Measurements from ENCODE around the gene COG1.
"Not testable (repeated sequence)": the region's sequence is repeated elsewhere in the genome, so short reads cannot be mapped to it uniquely, and the experiment has no call there.

Gene COG1

DNA sequence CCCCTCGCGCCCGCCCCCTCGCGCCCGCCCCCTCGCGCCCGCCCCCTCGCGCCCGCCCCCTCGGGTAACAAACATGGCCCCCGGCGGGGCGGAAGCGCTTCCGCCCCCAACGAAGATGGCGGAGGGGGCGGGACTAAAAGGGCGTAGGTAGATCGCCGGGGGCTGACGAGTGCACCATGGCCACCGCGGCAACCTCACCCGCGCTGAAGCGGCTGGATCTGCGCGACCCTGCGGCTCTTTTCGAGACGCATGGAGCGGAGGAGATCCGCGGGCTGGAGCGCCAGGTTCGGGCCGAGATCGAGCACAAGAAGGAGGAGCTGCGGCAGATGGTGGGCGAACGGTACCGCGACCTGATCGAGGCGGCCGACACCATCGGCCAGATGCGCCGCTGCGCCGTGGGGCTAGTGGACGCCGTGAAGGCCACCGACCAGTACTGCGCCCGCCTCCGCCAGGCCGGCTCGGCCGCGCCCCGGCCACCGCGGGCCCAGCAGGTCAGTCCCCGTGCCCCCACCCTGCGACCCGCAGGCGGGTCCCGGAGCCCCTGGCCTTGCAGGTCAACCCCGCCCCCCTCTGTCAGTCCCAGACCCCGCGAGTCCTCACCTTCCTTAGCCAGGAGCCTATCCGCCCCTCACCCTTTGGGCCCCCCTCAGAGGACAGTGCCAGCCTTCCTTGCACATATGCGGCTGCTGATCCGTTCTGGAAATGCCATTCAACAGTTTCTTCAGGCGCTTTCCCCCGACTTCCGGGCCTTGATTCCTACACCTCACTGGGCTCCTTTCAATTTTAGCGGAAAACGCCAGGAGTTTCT is at the start of gene COG1:
TSS of gene COG1 (plus strand) at position 162 of the 808 bp plus-strand sequence. CDS start at position 177, 15 bp downstream.
- peak; percentile 73 to 78 for DNase-seq (ENCODE audit: low read depth in 2 of 2)

DNA sequence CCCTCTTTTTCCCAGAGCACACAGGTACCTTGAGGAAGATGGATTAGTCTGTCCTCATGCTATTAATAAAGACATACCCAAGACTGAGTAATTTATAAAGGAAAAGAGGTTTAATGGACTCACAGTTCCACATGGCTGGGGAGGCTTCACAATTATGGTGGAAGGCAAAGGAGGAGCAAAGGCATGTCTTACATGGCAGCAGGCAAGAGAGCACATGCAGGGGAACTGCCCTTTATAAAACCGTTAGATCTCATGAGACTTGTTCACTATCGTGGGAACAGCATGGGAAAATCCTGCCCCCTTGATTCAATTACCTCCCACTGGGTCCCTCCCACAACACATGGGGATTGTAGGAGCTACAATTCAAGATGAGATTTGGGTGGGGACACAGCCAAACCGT is 48.6 kb upstream of the COG1 start:
- DNase-seq (ENCODE audit: low read depth in 2 of 2) = not testable (repeated sequence)

DNA sequence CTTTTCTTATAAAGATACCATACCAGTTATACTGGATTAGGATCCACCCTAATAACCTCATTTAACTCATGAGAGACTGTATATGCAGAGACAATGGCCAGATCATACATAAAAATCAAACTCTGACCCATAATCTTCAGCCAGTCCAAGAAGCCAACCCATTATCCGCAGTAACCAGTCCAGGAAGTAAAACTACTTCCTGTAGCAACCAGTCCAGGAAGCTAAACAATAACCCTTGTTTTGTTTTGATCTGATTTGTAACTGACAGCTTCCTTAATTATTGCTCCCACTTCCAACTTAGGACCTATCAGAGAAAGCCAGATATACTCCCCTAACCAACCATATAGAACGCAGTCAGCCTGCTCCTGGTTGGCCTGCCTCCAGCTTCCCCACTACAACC is 47.2 kb upstream of the COG1 start:
- DNase-seq (ENCODE audit: low read depth in 2 of 2) = no peak

DNA sequence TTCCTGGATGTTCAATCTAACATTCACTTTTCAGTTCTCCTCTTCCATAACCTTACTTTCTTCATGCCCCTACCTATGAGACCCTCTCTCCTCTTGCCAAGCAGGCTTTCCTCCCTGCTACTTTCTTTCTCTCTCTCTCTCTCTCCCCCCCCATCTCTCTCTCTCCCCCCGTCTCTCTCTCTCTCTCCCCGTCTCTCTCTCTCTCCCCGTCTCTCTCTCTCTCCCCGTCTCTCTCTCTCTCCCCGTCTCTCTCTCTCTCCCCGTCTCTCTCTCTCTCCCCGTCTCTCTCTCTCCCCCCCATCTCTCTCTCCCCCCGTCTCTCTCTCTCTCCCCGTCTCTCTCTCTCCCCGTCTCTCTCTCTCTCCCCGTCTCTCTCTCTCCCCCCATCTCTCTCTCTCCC is 45.1 kb upstream of the COG1 start:
- DNase-seq (ENCODE audit: low read depth in 2 of 2) = not testable (repeated sequence)

- no peak for DNase-seq (ENCODE audit: low read depth in 2 of 2)
Observed at GRCh38 chr17:73148540-73149334, 44.1 kb upstream of the COG1 start.

DNA sequence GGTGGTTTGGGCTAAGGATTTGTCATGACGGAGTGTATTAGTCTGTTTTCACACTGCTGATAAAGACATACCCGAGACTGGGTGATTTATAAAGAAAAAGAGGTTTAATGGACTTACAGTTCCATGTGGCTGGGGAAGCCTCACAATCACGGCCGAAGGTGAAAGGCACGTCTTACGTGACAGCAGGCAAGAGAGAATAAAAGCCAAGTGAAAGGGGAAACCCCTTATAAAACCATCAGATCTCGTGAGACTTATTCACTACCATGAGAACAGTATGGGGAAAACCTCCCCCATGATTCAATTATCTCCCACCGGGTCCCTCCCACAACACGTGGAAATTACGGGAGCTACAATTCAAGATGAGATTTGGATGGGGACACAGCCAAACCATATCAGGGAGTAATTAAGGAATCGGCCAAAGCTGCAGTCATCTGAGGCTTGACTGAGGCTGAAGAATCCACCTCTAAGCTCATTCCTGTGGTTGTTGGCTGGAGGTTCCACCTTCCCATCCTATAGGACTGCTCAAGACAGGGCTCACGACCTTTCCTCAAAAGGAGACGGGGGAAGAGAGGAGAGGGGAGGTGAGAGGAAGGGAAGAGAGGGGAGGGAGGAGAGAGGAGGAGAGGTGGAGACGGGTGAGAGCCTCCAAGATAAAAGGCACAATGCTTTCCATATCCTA is 42.1 kb upstream of the COG1 start:
- not testable (repeated sequence) for DNase-seq (ENCODE audit: low read depth in 2 of 2)

DNA sequence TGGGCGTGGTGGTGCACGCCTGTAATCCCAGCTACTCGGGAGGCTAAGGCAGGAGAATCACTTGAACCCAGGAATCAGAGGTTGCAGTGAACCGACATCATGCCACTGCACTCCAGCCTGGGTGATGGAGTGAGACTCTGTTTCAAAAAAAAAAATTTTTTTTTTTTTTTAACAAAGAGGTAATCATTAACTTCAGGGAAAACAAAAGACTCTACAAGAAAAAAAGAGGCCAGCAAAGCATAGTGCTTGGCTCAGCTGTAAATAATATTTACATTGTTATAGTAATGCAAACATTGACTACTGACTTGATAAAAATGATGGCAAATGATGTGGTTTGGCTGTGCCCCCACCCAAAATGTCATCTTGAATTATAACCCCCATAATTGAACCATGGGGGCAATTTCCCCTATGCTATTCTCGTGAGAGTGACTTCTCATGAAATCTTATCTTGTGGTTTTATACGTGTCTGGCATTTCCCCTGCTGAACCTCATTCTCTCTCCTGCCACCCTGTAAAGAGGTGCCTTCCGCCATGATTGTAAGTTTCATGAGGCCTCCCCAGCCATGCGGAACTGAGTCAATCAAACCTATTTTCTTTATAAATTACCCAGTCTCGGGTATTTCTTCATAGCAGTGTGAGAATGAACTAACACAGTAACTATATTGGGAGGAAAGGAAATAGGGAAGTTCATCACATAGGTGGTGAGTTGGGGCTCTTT is 40.8 kb upstream of the COG1 start:
- no peak for DNase-seq (ENCODE audit: low read depth in 2 of 2)

- DNase-seq (ENCODE audit: low read depth in 2 of 2) = no peak
Observed at GRCh38 chr17:73155410-73156165, 37.3 kb upstream of the COG1 start.

- DNase-seq (ENCODE audit: low read depth in 2 of 2) = peak in 1 of 2 donors; percentile 28
Observed at GRCh38 chr17:73156166-73156840, 36.6 kb upstream of the COG1 start.

DNA sequence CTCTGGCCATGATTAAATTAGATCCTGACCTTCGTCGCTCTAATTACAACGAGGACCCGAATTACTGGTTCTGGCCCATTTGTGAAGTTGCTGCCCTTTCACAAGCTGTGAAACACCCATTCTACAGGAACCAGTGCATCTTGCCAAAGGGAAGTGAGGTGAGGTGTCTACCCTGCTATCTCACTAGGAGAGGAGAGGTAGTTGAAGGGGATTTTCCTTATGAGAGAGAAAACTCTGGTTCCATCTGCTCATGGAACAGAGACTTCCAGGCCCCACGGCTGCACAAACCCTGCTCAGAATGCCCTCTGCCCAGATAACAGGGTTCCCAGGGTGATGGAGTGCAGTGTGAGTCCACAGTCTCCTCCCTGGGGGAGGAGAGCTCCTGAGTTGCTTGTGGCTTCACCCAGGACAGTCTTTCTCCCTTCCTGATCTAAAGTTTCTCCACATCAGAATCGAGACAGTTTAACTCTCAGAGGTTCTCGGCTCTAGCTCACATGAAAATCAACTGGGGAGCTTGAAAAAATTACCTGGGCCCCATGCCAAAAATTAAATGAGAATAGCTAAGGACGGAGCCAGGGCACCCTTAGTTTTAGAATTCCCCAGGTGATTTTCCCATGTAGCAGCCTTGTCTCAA is 35.9 kb upstream of the COG1 start:
- DNase-seq (ENCODE audit: low read depth in 2 of 2) = no peak

DNA sequence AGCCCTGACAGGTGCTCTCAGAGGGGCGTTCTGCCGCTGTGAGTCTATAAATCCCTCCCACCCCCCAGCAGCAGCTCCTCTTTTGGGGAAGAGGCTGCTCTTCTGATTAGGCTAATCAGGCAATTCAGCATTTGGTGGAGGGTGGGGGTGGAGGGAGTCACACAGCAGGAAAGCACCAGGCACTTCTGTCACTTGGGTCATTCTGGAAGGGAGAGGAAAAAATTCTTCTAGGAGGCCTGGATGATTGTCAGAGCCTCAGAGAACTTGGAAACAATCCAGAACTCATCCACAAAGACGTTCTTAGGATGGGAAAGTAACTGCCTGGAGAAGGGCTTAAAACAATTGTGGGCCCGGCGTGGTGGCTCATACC is 35.3 kb upstream of the COG1 start:
- no peak for DNase-seq (ENCODE audit: low read depth in 2 of 2)

- DNase-seq (ENCODE audit: low read depth in 2 of 2) = no peak
Observed at GRCh38 chr17:73158133-73158532, 34.7 kb upstream of the COG1 start.

DNA sequence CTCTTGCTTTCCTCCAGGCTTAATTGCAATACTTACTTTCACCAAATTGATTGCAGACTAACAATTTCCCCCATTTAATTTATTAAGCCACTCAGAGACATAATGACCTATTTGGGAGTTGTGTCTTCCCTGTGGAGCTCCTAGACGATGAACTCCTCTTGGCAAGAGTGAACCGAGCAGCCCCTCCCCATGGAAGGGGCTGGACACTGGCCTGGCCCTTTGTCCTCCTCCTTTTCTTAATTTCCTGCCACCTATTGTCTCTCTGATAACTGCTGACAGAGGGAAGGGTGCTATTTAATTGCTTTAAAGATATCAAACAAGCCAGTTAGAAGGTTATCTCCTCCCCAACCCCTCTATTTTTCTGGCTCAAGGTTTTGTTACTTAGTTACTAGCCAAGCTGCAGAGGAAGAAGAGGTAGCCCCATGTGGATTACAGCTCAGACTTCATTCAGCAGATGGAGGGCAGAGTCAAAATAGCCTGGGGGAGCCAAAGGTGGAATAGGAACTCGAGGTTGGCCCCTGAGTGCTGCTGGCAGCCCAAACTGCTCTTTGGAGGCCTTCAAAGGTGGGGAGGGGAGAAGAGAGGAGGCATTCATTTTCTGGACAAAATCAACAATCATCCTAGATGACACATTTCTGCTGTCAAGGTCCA is 31.8 kb upstream of the COG1 start:
- no peak for DNase-seq (ENCODE audit: low read depth in 2 of 2)

DNA sequence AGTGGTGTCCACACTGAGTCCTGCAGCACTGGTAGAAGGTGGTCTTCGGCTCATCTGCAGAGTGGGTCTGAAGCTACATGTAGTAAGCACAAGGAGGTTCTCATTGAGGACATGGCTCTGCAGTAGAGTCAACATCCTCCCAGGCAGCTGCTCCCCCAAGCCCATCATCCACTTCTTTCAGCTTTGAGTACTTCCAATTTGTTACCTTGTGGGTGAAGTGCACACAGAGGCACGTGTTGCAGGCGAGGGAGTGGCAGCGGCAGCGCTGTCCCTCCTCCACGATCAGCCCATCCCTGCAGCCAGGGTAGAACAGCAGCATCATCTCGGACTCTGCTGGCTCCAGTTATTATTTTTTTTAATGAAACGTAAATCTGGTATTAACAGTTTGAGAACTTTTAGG is 29.8 kb upstream of the COG1 start:
- DNase-seq (ENCODE audit: low read depth in 2 of 2) = no peak

DNA sequence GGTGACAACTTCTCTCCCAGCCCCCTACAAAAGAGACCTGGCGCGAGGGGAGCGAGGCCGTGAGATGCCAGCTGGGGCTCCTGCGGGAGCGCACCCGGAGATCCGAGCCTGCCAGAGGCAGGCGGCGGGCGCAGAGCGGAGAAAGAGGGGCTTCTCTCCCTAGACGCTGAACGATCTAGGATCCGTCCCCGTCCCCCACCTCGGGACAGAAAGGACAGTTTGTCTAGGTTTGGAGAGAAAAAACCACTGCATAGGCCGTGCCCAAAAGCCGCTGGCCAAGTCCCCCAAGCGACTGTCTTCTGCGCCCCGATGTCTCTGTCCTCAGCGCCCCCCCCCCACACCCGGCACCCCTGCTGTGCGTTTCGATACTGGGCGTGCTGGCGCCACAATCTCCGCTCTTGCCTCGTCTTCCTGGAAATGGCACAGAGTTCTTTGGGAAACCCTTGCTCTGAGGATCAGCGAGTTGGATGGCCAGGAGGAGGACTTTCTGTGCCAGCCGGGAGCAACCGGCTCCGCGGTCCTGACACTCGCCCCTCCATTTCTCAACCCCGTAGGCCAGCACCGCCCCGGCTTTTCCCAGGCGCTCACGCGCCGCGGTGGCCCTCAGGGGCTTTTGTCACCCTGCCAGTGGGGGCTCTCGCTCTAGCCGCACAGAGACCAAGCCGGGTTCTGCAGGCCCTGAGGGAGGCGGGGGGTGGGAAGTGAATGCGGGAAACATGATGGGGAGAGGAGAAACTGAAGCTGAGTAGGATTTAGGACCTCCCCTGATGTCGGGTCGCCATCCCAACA is 27.0 kb upstream of the COG1 start:
- no peak for DNase-seq (ENCODE audit: low read depth in 2 of 2)

DNA sequence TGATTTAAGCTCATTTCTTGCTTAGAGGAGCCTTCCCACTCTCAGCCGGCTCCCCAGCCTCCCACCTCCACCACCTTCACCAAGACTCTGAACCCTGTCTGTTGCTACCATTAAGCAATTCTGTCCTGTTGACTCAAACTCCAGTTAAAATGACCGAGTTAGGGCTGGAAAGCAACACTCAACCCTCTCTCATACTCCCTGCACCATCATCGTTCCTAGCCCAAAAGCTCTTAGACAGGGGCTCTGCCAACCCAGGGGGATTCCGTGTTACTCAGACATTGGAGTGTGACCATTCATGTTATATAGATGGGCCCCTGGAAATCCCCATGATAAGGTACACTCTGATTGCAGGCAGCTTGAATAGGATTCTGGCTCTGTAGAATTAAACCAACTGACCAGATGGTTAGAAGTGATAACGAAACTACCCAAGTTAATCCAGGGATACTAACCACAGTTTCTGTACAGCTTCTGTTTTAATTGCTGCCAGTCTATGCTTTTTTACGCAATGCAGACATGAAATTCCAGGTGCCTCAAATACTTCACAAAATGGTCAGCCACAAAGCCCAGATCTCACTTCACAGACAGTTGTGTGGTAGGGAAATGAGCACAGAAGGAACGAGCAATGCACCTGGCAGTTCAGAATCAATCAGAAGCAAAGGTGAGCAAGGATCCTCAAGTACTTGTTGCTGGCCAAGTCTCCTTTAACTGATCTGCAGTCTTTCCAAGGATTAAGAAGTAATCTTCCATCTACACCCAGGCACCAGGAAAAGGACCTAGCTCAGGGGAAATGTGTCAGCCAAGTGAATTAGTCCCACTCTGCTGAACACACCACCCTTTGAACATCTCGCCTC is 25.9 kb upstream of the COG1 start:
- DNase-seq (ENCODE audit: low read depth in 2 of 2) = no peak

GRCh38 chr17:73168667-73169066 is 24.2 kb upstream of the COG1 start:
- no peak for DNase-seq (ENCODE audit: low read depth in 2 of 2)

GRCh38 chr17:73170324-73170723 is 22.5 kb upstream of the COG1 start:
- DNase-seq (ENCODE audit: low read depth in 2 of 2) = no peak
